Measurements from ENCODE around the gene PCGF3. TPM values are rescaled to one million over a fixed set of nuclear protein-coding genes. Genes with fewer than 3 reads are reported as not detected.

The PCGF3 gene
- total and polyA plus RNA-seq, 9 of the 15 experiments (the other 6 are each of a cell fraction or from before 2014, with no cell fraction given), result 2.6 to 46.1 (median 20.3) TPM

DNA sequence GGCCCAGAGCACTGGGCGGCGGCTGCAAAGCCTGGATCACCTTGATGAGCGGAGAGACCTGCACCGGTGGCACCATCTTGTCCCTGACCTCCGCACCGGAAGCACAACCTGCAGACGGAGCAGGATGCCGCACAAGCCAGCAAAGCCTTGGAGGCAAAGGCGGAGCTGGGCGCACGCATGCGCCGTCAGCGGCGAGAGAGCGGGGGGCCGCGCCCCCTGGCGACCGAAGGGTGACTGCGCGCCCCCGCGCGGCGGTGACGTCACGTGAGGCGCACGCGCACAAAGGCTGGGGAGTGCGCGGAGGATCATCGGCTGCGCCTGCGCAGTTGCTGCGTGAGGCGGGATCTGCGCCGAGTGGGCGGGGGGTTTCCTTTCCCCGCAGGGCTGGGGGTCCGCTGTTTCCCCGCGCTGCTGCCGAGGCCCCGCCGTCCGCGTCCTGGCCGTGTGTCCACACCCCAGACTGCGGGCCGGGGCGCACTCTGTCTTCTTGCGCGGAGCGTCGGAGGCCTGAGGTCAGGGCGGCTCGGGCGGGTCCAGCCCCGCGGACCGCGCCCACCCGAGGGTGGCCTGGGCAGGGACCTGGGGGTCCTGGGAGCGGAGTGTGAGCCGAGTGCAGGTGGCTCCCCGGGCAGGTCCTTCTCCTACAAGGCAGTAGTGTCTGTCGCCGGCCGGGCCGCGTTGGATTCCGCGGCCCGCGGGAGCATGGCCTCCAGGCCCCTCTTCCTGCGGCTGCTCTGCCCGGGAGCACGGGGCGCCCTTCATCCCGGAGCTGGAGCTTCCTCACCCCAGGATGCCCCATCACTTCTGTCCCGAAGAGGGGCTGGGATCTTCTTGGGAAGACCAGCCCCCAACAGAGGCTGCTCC is 31.2 kb upstream of the PCGF3 start, which contains the start of the genes ATP5ME and MYL5 (continued):
- TF ChIP-seq PRPF4 (IDR thresholded peaks at IDR 0.05; ENCODE audit: insufficient read depth, low read depth, low read length, poor library complexity, severe bottlenecking), result no peak
- TF ChIP-seq KLF13 (tag; IDR thresholded peaks at IDR 0.05; ENCODE audit: borderline replicate concordance, low read depth), result peak; percentile 35; the same call in 1 of the 2 replicates
- no peak for TF ChIP-seq ZNF282 (CRISPR knock-in tag; IDR thresholded peaks at IDR 0.05)
- no peak for TF ChIP-seq BDP1 (IDR thresholded peaks at IDR 0.05; ENCODE audit: insufficient read depth, insufficient read length)
- TF ChIP-seq FUS (optimal IDR thresholded peaks at IDR 0.05; ENCODE audit: low read depth, low read length), result peak; percentile 30
- TF ChIP-seq ZSCAN32 (CRISPR knock-in tag; IDR thresholded peaks at IDR 0.05), result no peak
- TF ChIP-seq, protein P1, sequence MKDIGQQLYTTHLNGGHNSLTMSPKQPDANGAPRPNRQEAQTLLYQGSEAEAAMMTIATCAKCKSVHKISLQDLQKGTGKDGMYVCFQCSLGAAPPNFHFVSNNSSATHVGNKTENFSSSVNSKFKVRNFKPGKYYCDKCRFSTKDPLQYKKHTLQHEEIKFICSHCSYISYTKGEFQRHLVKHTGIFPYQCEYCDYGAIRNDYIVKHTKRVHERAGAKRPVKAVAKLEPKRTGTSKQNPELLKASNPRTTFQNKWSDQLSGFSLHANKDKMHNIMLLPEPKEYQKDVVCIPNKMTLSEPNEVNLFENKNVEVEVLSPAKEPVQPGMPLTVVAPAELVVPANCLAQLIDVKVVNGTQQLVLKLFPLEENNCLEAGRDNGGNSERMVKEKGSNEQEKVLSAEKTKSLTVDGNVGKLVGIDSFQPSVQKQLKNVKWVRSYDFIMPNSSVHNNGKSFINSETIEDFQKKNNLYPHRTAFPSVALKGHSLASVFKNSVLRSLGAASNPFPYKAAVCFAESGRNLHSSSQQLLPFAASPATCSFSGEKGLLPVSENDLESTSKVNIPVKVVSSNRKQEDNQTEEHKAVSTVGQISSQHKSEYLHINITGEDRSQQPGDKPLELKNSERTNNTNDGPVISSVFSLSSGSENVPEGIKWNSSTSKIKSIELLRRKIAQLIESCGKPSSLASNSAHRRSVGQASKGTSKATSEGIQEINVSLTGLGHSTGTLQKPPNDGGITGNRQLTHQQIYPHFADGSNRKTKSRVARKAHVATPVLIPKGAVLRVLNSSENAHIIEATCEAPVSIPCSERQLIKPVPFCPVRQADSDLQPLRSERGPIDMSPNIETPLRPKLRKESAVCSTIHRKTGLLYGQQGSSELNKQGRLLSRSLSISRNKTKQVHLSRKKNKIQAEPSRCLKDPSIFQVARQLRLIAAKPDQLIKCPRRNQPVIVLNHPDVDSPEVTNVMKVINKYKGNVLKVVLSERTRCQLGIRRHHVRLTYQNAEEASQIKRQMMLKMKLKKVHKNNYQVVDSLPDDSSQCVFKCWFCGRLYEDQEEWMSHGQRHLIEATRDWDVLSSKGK (CRISPR knock-in tag; IDR thresholded peaks at IDR 0.05), result no peak
- no peak for TF ChIP-seq ZNF57 (CRISPR knock-in tag; IDR thresholded peaks at IDR 0.05)
- no peak for TF ChIP-seq PRDM10 (IDR thresholded peaks at IDR 0.05; ENCODE audit: partially characterized antibody)
- peak; percentile 5; the same call in 1 of the 2 replicates for TF ChIP-seq TCF3 (CRISPR knock-in tag; IDR thresholded peaks at IDR 0.05)
- no peak for TF ChIP-seq ID3 (CRISPR knock-in tag; IDR thresholded peaks at IDR 0.05)
- TF ChIP-seq ID3 (tag; IDR thresholded peaks at IDR 0.05), result peak; percentile 33; the same call in 1 of the 2 replicates
- TF ChIP-seq ZNF76 (CRISPR knock-in tag; IDR thresholded peaks at IDR 0.05; ENCODE audit: borderline replicate concordance), result no peak
- TF ChIP-seq, protein P2, sequence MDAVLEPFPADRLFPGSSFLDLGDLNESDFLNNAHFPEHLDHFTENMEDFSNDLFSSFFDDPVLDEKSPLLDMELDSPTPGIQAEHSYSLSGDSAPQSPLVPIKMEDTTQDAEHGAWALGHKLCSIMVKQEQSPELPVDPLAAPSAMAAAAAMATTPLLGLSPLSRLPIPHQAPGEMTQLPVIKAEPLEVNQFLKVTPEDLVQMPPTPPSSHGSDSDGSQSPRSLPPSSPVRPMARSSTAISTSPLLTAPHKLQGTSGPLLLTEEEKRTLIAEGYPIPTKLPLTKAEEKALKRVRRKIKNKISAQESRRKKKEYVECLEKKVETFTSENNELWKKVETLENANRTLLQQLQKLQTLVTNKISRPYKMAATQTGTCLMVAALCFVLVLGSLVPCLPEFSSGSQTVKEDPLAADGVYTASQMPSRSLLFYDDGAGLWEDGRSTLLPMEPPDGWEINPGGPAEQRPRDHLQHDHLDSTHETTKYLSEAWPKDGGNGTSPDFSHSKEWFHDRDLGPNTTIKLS (IDR thresholded peaks at IDR 0.05; ENCODE audit: borderline replicate concordance, low read depth), result 0 out of 2 replicates have a peak, but pooled peaks have one; percentile 52
- TF ChIP-seq GATA2 (CRISPR knock-in tag; IDR thresholded peaks at IDR 0.05), result no peak
- peak; percentile 86 to 92 for TF ChIP-seq MAZ (CRISPR knock-in tag; conservative IDR thresholded peaks at IDR 0.05 in 1 of 2, IDR thresholded peaks at IDR 0.05 in 1 of 2)

All from K562 (cell line).